Measurements from ENCODE around the gene GRPEL1.

Gene GRPEL1

GRCh38 chr4:7021355-7021754, 46.5 kb downstream of the GRPEL1 start:
- no peak for DNase-seq

GRCh38 chr4:7020856-7021255, 47.0 kb downstream of the GRPEL1 start:
- no peak for DNase-seq

GRCh38 chr4:7020290-7020689, 47.6 kb downstream of the GRPEL1 start:
- no peak for DNase-seq

DNA sequence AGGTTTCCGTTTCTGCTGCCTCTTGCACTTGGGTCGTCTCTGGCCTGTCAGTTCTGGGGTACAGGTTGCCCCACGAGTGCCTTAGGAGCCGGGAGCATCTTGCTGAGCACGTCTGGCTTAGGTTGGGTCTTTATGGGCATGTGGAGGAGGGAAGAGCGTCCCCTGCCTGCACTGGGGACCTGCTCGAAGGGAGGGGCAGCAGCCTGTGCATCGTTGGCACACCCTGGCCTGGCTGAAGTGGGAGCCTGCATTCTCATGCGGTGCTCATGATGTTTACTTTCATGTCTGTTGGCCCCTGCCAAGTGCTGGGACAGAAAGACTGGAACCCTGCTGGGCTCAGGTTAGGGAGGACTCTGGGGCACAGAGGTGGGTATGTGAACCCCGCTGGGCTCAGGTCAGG, 48.5 kb downstream of the GRPEL1 start:
- no peak for DNase-seq

GRCh38 chr4:7018281-7018680, 49.6 kb downstream of the GRPEL1 start:
- no peak for DNase-seq

DNA sequence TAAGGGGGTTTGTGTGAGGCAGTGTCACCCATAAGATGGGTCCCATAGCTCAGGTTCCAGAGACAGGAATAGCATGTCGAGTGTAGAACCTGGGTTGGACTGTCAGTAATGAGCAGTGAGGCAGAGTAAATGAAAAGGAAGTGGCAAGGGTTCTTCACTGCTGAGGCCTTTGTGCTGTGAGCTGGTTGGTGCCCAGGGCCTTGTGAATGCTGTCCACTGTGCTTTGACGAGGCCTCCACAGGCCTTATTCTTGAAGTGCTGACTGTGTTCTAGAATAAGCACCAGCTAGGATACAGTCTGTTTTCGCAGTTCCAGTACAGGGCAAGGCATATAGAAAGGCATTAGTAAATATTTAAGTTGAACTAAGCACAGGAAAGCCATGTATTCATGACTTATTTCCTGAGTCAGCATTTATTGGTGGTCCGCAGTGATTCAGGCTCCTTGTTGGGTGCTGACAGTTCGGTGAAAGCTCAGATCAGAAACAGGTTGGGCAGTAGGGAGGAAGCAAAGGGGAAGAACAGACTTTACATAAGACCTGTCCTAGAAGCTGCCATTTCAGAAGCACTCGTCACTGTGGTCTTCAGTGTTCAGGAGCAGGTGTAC, 50.3 kb downstream of the GRPEL1 start:
- no peak for DNase-seq

DNA sequence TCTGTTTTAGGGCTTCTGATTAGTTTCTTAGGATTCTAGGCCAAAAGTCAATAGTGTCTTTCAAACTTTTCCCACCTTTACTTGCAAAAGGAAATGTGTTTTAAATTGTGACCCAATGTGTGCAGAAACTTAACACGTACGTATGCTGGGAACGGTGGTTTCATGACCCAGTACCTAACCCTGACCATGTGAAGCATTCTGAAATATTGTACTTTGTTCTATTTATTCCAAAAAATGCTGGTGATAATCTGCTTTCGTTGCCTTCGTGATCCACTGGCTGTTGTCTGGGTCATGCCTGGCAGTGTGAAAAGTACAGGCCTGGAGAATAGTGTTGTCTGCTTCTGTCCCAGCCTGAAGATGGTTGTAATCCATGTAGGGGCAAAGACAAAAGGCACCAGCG, 51.4 kb downstream of the GRPEL1 start:
- no peak for DNase-seq

GRCh38 chr4:7016086-7016485, 51.8 kb downstream of the GRPEL1 start:
- DNase-seq = no peak

- no peak for DNase-seq
Measured at GRCh38 chr4:7015383-7016035, 52.4 kb downstream of the GRPEL1 start.

- DNase-seq = no peak
Measured at GRCh38 chr4:7014815-7015214, 53.0 kb downstream of the GRPEL1 start.

DNA sequence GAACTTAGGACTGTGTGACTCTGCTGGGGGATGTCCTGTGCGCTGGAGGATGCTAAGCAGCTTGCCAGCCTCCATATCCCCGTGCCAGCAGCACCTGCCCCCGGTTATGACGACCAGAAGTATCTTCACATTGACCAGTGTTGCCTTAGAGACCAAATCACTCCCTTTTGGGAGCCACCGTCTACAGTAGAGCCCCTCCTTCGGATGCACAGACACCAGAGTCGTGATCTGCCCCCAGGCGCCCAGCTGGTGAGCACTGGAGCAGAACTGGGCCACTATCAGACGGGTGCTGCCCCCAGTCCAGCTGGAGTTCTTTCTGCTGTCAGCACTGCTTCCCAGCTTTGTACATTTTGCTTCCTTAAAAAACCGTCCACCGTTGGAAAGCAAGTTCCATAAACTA, 54.7 kb downstream of the GRPEL1 start:
- DNase-seq = no peak

GRCh38 chr4:7009564-7009963, 58.3 kb downstream of the GRPEL1 start:
- no peak for DNase-seq
